Hematopoietic multipotent progenitor cell treated with erythropoietin and hydrocortisone succinate and interleukin-3 and kit ligand, for 15 days (in vitro differentiated cells): ENCODE data around the gene CDH4.

Source experiments
- DNase-seq: peaks from one replicate; pipeline ENCODE4 v3.0.0-alpha.2; 2015; ENCODE audit warnings: low spot score

Gene CDH4

GRCh38 chr20:61915101-61915500, 663.0 kb downstream of the CDH4 start:
- DNase-seq: no peak

- DNase-seq: no peak
Measured at GRCh38 chr20:61916318-61916891, 664.3 kb downstream of the CDH4 start.

GRCh38 chr20:61917474-61918145, 665.5 kb downstream of the CDH4 start:
- no peak for DNase-seq

- no peak for DNase-seq
Measured at GRCh38 chr20:61918548-61918947, 666.5 kb downstream of the CDH4 start.

- DNase-seq: no peak
Measured at GRCh38 chr20:61919239-61919638, 667.2 kb downstream of the CDH4 start.

GRCh38 chr20:61919675-61920365, 667.8 kb downstream of the CDH4 start:
- DNase-seq: no peak

GRCh38 chr20:61922411-61922810, 670.4 kb downstream of the CDH4 start:
- DNase-seq: no peak

GRCh38 chr20:61922936-61923335, 670.9 kb downstream of the CDH4 start:
- DNase-seq: no peak

GRCh38 chr20:61923371-61924166, 671.5 kb downstream of the CDH4 start:
- no peak for DNase-seq

GRCh38 chr20:61924211-61924857, 672.3 kb downstream of the CDH4 start:
- no peak for DNase-seq

GRCh38 chr20:61924858-61925554, 672.9 kb downstream of the CDH4 start:
- DNase-seq: no peak

GRCh38 chr20:61925555-61926252, 673.6 kb downstream of the CDH4 start:
- DNase-seq: no peak

GRCh38 chr20:61926253-61926613, 674.2 kb downstream of the CDH4 start:
- no peak for DNase-seq

- DNase-seq: no peak
Measured at GRCh38 chr20:61926796-61927192, 674.7 kb downstream of the CDH4 start.

GRCh38 chr20:61927193-61927825, 675.2 kb downstream of the CDH4 start:
- no peak for DNase-seq

- no peak for DNase-seq
Measured at GRCh38 chr20:61927826-61928541, 675.9 kb downstream of the CDH4 start.

GRCh38 chr20:61929561-61929960, 677.5 kb downstream of the CDH4 start:
- no peak for DNase-seq

- DNase-seq: no peak
Measured at GRCh38 chr20:61929971-61930666, 678.1 kb downstream of the CDH4 start.
